Measurements from ENCODE around the gene DYRK1A.

DYRK1A gene

DNA sequence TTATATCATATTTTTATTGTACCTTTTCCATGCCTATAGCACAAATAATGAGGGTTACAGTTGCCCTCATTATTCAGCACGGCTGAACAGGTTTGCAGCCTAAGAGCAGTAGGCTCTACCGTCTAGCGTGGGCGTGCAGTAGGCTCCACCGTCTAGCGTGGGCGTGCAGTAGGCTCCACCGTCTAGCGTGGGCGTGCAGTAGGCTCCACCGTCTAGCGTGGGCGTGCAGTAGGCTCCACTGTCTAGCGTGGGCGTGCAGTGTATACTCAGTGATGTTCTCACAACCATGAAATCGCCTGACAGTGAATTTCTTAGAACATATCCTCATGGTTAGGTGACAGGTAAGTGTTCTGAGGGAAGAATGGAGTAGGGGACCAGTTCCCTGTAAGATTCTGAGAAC is 84.9 kb downstream of the DYRK1A start:
- TF ChIP-seq, protein P1, sequence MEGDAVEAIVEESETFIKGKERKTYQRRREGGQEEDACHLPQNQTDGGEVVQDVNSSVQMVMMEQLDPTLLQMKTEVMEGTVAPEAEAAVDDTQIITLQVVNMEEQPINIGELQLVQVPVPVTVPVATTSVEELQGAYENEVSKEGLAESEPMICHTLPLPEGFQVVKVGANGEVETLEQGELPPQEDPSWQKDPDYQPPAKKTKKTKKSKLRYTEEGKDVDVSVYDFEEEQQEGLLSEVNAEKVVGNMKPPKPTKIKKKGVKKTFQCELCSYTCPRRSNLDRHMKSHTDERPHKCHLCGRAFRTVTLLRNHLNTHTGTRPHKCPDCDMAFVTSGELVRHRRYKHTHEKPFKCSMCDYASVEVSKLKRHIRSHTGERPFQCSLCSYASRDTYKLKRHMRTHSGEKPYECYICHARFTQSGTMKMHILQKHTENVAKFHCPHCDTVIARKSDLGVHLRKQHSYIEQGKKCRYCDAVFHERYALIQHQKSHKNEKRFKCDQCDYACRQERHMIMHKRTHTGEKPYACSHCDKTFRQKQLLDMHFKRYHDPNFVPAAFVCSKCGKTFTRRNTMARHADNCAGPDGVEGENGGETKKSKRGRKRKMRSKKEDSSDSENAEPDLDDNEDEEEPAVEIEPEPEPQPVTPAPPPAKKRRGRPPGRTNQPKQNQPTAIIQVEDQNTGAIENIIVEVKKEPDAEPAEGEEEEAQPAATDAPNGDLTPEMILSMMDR (conservative IDR thresholded peaks at IDR 0.05; ENCODE audit: low read length): no peak
- no peak for TF ChIP-seq EZH2phosphoT487 (IDR thresholded peaks at IDR 0.05; ENCODE audit: borderline replicate concordance)

DNA sequence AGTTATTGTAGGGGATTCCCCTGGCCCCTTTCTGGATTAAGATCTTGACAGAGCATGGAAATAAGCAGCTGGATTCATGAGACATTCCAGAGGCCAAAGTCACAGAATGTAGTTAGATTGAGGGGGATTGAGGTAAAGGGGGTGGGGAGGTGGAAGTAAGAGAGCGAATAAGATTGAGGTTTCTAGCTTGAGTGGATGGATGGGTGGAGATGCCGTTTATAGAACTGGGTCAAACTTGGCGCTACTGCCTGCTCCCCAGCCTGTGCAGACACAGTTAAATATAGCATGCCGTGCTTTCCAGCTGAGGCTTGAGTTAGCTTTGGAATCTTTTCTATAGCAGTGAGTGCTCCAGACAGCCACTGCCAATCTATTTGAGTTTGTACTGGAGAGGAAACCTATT is 85.7 kb downstream of the DYRK1A start:
- H3K4me1 ChIP-seq (ENCODE audit: insufficient read depth, low read length, poor library complexity, severe bottlenecking): peaks cover 15% of the 10 kb centered on the region
- no peak overlapping the region for H3K4me2 ChIP-seq (ENCODE audit: low read depth, low read length, poor library complexity, severe bottlenecking)
- peaks cover 99% of the 10 kb centered on the region for H3K79me2 ChIP-seq (ENCODE audit: insufficient read depth, low read length)
- TF ChIP-seq EZH2phosphoT487 (IDR thresholded peaks at IDR 0.05; ENCODE audit: borderline replicate concordance): no peak
- TF ChIP-seq, protein P1 (conservative IDR thresholded peaks at IDR 0.05; ENCODE audit: low read length): no peak
- H3F3A ChIP-seq (ENCODE audit: low read depth): no peaks in the 10 kb centered on the region
- H3K36me3 ChIP-seq (ENCODE audit: insufficient read depth, low read length): peaks cover 36% of the 10 kb centered on the region; the same call in 1 of the 2 replicates
- H3K9me3 ChIP-seq (ENCODE audit: insufficient read depth, low read depth, low read length): no peaks in the 10 kb centered on the region
- no peak overlapping the region for H3K4me3 ChIP-seq (ENCODE audit: low read length, poor library complexity, severe bottlenecking)
- no peak overlapping the region for H2AFZ ChIP-seq (ENCODE audit: low read length)
- no peaks in the 10 kb centered on the region for H3K27me3 ChIP-seq (ENCODE audit: insufficient read depth, low read length, poor library complexity, severe bottlenecking)
- H4K20me1 ChIP-seq (ENCODE audit: insufficient read depth, low read length, poor library complexity, severe bottlenecking): peaks cover 99% of the 10 kb centered on the region
- H3K9ac ChIP-seq (ENCODE audit: low read depth, low read length, poor library complexity, severe bottlenecking): no peak overlapping the region
- no peaks in the 10 kb centered on the region for H3K9me2 ChIP-seq (replicated peaks; ENCODE audit: low read depth, low read length)

More for the DNA sequence above, 84.9 kb downstream of the DYRK1A start:
- peaks cover 31% of the 10 kb centered on the region; the same call in 1 of the 2 replicates for H3K36me3 ChIP-seq (ENCODE audit: insufficient read depth, low read length)
- no peak overlapping the region for H2AFZ ChIP-seq (ENCODE audit: low read length)
- H3K9me2 ChIP-seq (replicated peaks; ENCODE audit: low read depth, low read length): no peaks in the 10 kb centered on the region
- no peaks in the 10 kb centered on the region for H3K27me3 ChIP-seq (ENCODE audit: insufficient read depth, low read length, poor library complexity, severe bottlenecking)
- peaks cover 21% of the 10 kb centered on the region for H3K4me1 ChIP-seq (ENCODE audit: insufficient read depth, low read length, poor library complexity, severe bottlenecking)
- no peaks in the 10 kb centered on the region for H3K9me3 ChIP-seq (ENCODE audit: insufficient read depth, low read depth, low read length)
- H3K4me3 ChIP-seq (ENCODE audit: low read length, poor library complexity, severe bottlenecking): no peak overlapping the region
- H3F3A ChIP-seq (ENCODE audit: low read depth): no peaks in the 10 kb centered on the region; the same call in 1 of the 2 replicates
- peaks cover 99% of the 10 kb centered on the region for H4K20me1 ChIP-seq (ENCODE audit: insufficient read depth, low read length, poor library complexity, severe bottlenecking)
- H3K9ac ChIP-seq (ENCODE audit: low read depth, low read length, poor library complexity, severe bottlenecking): no peak overlapping the region
- peaks cover 100% of the 10 kb centered on the region for H3K79me2 ChIP-seq (ENCODE audit: insufficient read depth, low read length)
- H3K4me2 ChIP-seq (ENCODE audit: low read depth, low read length, poor library complexity, severe bottlenecking): no peak overlapping the region

GRCh38 chr21:37453350-37453749 is 86.8 kb downstream of the DYRK1A start:
- TF ChIP-seq EZH2phosphoT487 (IDR thresholded peaks at IDR 0.05; ENCODE audit: borderline replicate concordance): no peak
- TF ChIP-seq, protein P1 (conservative IDR thresholded peaks at IDR 0.05; ENCODE audit: low read length): no peak
- no peak overlapping the region for H3K4me3 ChIP-seq (ENCODE audit: low read length, poor library complexity, severe bottlenecking)
- H3K9ac ChIP-seq (ENCODE audit: low read depth, low read length, poor library complexity, severe bottlenecking): no peak overlapping the region
- H2AFZ ChIP-seq (ENCODE audit: low read length): no peak overlapping the region
- H3K4me2 ChIP-seq (ENCODE audit: low read depth, low read length, poor library complexity, severe bottlenecking): no peak overlapping the region
- H3K27me3 ChIP-seq (ENCODE audit: insufficient read depth, low read length, poor library complexity, severe bottlenecking): no peaks in the 10 kb centered on the region
- peaks cover 13% of the 10 kb centered on the region for H3K4me1 ChIP-seq (ENCODE audit: insufficient read depth, low read length, poor library complexity, severe bottlenecking)
- peaks cover 40% of the 10 kb centered on the region; the same call in 1 of the 2 replicates for H3K36me3 ChIP-seq (ENCODE audit: insufficient read depth, low read length)
- H3K9me3 ChIP-seq (ENCODE audit: insufficient read depth, low read depth, low read length): no peaks in the 10 kb centered on the region
- peaks cover 99% of the 10 kb centered on the region for H4K20me1 ChIP-seq (ENCODE audit: insufficient read depth, low read length, poor library complexity, severe bottlenecking)
- H3K9me2 ChIP-seq (replicated peaks; ENCODE audit: low read depth, low read length): no peaks in the 10 kb centered on the region
- peaks cover 99% of the 10 kb centered on the region for H3K79me2 ChIP-seq (ENCODE audit: insufficient read depth, low read length)
- H3F3A ChIP-seq (ENCODE audit: low read depth): no peaks in the 10 kb centered on the region
